Glutamatergic neuron (in vitro differentiated cells): ENCODE measurements around the gene HPN. TPM values are rescaled to one million over a fixed set of nuclear protein-coding genes. Genes with fewer than 3 reads are reported as not detected.
"Not testable (repeated sequence)": the region's sequence is repeated elsewhere in the genome, so short reads cannot be mapped to it uniquely, and the experiment has no call there.

Experiments used
- DNase-seq: peaks from one replicate; pipeline ENCODE4 v3.0.0; 2022
- H3K27ac Mint-ChIP-seq: one replicate; pipeline ENCODE4 v1.8.0; 2020; ENCODE audit warnings: mild to moderate bottlenecking, mixed read lengths, inconsistent platforms; ENCODE audit not compliant: unreplicated experiment
- H3K27me3 Mint-ChIP-seq: one replicate; pipeline ENCODE4 v1.8.0; 2020; ENCODE audit warnings: mild to moderate bottlenecking, moderate library complexity, mixed read lengths, inconsistent platforms; ENCODE audit not compliant: unreplicated experiment
- H3K36me3 Mint-ChIP-seq: one replicate; pipeline ENCODE4 v1.8.0; 2020; ENCODE audit warnings: mild to moderate bottlenecking, mixed read lengths, inconsistent platforms; ENCODE audit not compliant: unreplicated experiment
- H3K4me1 Mint-ChIP-seq: one replicate; pipeline ENCODE4 v1.8.0; 2020; ENCODE audit warnings: mild to moderate bottlenecking, low read depth, mixed read lengths, inconsistent platforms; ENCODE audit not compliant: unreplicated experiment
- H3K4me3 Mint-ChIP-seq: one replicate; pipeline ENCODE4 v1.8.0; 2020; ENCODE audit warnings: mild to moderate bottlenecking, mixed read lengths, inconsistent platforms; ENCODE audit not compliant: unreplicated experiment
- H3K9me3 Mint-ChIP-seq: one replicate; pipeline ENCODE4 v1.8.0; 2020; ENCODE audit warnings: mild to moderate bottlenecking, moderate library complexity, mixed read lengths, inconsistent platforms; ENCODE audit not compliant: unreplicated experiment
- CTCF ChIP-seq: fragments of 200-600 bp; sonication (generic); IDR thresholded peaks from one replicate; pipeline ENCODE4 v1.5.0; 2021; ENCODE audit not compliant: partially characterized antibody, unreplicated experiment
- total RNA-seq: library from RNA; stranded (reverse); fragmentation: NEBNext Ultra II Directional; extraction: Animal tissue kit (Norgen Biotek cat#: 25700); gene quantifications from one replicate; pipeline ENCODE4 v1.2.1, GENCODE V29; 2021; ENCODE audit not compliant: unreplicated experiment

HPN gene
- total RNA-seq, 1 donor from 2014 or later = 0.29 TPM

GRCh38 chr19:34997071-34997617, 44.4 kb upstream of the HPN start:
- H3K36me3 Mint-ChIP-seq = peaks cover 5% of the 10 kb centered on the region
- H3K27me3 Mint-ChIP-seq = peaks cover 20% of the 10 kb centered on the region
- peaks cover 16% of the 10 kb centered on the region for H3K4me1 Mint-ChIP-seq
- H3K27ac Mint-ChIP-seq = no peak overlapping the region
- peaks cover 19% of the 10 kb centered on the region for H3K9me3 Mint-ChIP-seq
- H3K4me3 Mint-ChIP-seq = peak overlapping the region; percentile 43
- DNase-seq = no peak
- TF ChIP-seq CTCF = no peak

GRCh38 chr19:34998224-34998623, 43.3 kb upstream of the HPN start:
- Mint-ChIP-seq H3K9me3 (peaks cover 22% of the 10 kb centered on the region), H3K4me1 (peaks cover 23% of the 10 kb centered on the region), H3K27me3 (peaks cover 22% of the 10 kb centered on the region)
- DNase-seq, H3K27ac Mint-ChIP-seq, H3K4me3 Mint-ChIP-seq, H3K36me3 Mint-ChIP-seq: not testable (repeated sequence)

GRCh38 chr19:34998777-34999497, 42.6 kb upstream of the HPN start:
- H3K4me1 Mint-ChIP-seq = peaks cover 24% of the 10 kb centered on the region

GRCh38 chr19:34999498-35000337, 41.8 kb upstream of the HPN start, which contains the start of gene GRAMD1A:
Gene GRAMD1A (plus strand): TSS chr19:35000323. CDS start chr19:35000479, 156 bp downstream.
- peak within 1 kb of the TSS; percentile 97 for H3K4me3 Mint-ChIP-seq
- TF ChIP-seq CTCF = no peak
- H3K27me3 Mint-ChIP-seq = peaks cover 22% of the 10 kb centered on the region
- peaks cover 5% of the 10 kb centered on the region for H3K36me3 Mint-ChIP-seq
- peaks cover 19% of the 10 kb centered on the region for H3K9me3 Mint-ChIP-seq
- DNase-seq = peak; percentile 89
- peak within 1 kb of the TSS; percentile 99 for H3K27ac Mint-ChIP-seq
- peaks cover 28% of the 10 kb centered on the region for H3K4me1 Mint-ChIP-seq

More at GRCh38 chr19:34998777-34999497, 42.6 kb upstream of the HPN start:
- H3K9me3 Mint-ChIP-seq = peaks cover 19% of the 10 kb centered on the region
- TF ChIP-seq CTCF = no peak
- DNase-seq = peak; percentile 47
- H3K36me3 Mint-ChIP-seq = peaks cover 5% of the 10 kb centered on the region
- H3K4me3 Mint-ChIP-seq = peak overlapping the region; percentile 89
- peaks cover 22% of the 10 kb centered on the region for H3K27me3 Mint-ChIP-seq
- peak overlapping the region; percentile 95 for H3K27ac Mint-ChIP-seq

GRCh38 chr19:35000338-35000646, 41.2 kb upstream of the HPN start:
- Mint-ChIP-seq H3K36me3 (peaks cover 5% of the 10 kb centered on the region), H3K4me3 (no peak overlapping the region), H3K27ac (no peak overlapping the region), H3K27me3 (peaks cover 22% of the 10 kb centered on the region), H3K4me1 (peaks cover 28% of the 10 kb centered on the region), H3K9me3 (peaks cover 19% of the 10 kb centered on the region)
- DNase-seq = no peak
- TF ChIP-seq CTCF = no peak
